PFSK-1 (cell line): Measurements from ENCODE around the gene FAM9C.

Experiments
- FOXP2 ChIP-seq: optimal IDR thresholded peaks from 2 replicates; pipeline ENCODE3; 2011; ENCODE audit warnings: borderline replicate concordance, control low read depth, inconsistent platforms; ENCODE audit not compliant: insufficient read depth; ENCODE audit errors: extremely low read length, extremely low read depth
- POLR2AphosphoS5 ChIP-seq: IDR thresholded peaks from 2 replicates; pipeline ENCODE4 v1.6.1; 2012; ENCODE audit warnings: low read depth, mild to moderate bottlenecking, control low read depth, low read length, moderate library complexity
- REST ChIP-seq, 2 experiments: IDR thresholded peaks; 2 replicates each; pipeline versions ENCODE4 v1.6.1 to v1.8.0; 2011 to 2012; ENCODE audit warnings: low read depth in 2 of 2, low read length in 2 of 2, control low read depth in 1 of 2, inconsistent platforms in 1 of 2, mild to moderate bottlenecking in 1 of 2, moderate library complexity in 1 of 2; ENCODE audit not compliant: insufficient read depth in 1 of 2
- SIN3A ChIP-seq: IDR thresholded peaks from 2 replicates; pipeline ENCODE4 v1.6.1; 2012; ENCODE audit warnings: mild to moderate bottlenecking, low read length, moderate library complexity, borderline replicate concordance; ENCODE audit not compliant: insufficient read depth
- TAF1 ChIP-seq: IDR thresholded peaks from 2 replicates; pipeline ENCODE4 v1.6.1; 2012; ENCODE audit warnings: low read length, control low read depth, borderline replicate concordance; ENCODE audit not compliant: insufficient read depth

- TF ChIP-seq POLR2AphosphoS5, result no peak
- no peak for TF ChIP-seq REST (IDR thresholded peaks at IDR 0.05; ENCODE audit: insufficient read depth in 1 of 2, low read depth in 2 of 2, low read length in 2 of 2)
- TF ChIP-seq TAF1, result no peak
- TF ChIP-seq SIN3A, result no peak
- no peak for TF ChIP-seq FOXP2
Measured at GRCh38 chrX:13033193-13033592, 11.2 kb downstream of the FAM9C start.
